GM13976 (cell line): ENCODE measurements around the gene SETD1A.
"Not testable (repeated sequence)": the region's sequence is repeated elsewhere in the genome, so short reads cannot be mapped to it uniquely, and the experiment has no call there.

Source experiments
- DNase-seq: peaks from one replicate; pipeline ENCODE4 v3.0.0; 2012; ENCODE audit warnings: low spot score
- in situ Hi-C: fragments of 300-500 bp; cut with MboI; formaldehyde crosslinking; loops from one replicate; pipeline ENCODE4 v1.12.0; 2022; ENCODE audit warnings: low sequenced_read_pairs, mixed read lengths, inconsistent platforms; ENCODE audit not compliant: unreplicated experiment
- TF ChIP-seq, protein P1 (sequence below): IDR thresholded peaks from 2 replicates; pipeline ENCODE4 v1.5.1; 2012; ENCODE audit warnings: borderline replicate concordance, mild to moderate bottlenecking; ENCODE audit not compliant: insufficient read depth; ENCODE audit errors: extremely low read depth, missing control alignments, control extremely low read depth

Gene SETD1A

DNA sequence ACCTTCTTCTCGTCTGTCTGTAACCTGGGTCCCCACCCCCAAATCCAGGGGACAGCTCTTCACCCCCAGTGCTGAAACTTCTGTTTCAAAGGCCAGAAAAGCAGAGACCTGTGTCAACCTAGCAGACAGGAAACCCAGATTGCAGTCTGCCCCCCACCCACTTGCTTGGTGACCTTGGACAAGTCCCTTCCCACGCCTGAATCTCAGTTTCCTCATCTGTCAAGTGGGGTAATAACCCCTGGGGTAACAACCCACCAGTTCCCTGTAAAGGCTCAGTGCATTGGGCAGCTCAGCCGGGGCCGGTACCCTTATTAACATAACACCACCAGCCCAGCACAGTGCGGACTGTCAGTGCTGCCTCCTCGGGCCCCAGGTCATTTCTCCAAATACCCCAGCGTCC lies 51.6 kb downstream of the SETD1A start:
- TF ChIP-seq, protein P1, sequence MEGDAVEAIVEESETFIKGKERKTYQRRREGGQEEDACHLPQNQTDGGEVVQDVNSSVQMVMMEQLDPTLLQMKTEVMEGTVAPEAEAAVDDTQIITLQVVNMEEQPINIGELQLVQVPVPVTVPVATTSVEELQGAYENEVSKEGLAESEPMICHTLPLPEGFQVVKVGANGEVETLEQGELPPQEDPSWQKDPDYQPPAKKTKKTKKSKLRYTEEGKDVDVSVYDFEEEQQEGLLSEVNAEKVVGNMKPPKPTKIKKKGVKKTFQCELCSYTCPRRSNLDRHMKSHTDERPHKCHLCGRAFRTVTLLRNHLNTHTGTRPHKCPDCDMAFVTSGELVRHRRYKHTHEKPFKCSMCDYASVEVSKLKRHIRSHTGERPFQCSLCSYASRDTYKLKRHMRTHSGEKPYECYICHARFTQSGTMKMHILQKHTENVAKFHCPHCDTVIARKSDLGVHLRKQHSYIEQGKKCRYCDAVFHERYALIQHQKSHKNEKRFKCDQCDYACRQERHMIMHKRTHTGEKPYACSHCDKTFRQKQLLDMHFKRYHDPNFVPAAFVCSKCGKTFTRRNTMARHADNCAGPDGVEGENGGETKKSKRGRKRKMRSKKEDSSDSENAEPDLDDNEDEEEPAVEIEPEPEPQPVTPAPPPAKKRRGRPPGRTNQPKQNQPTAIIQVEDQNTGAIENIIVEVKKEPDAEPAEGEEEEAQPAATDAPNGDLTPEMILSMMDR: no peak
- in situ Hi-C loops: no loop called here
- DNase-seq: no peak

DNA sequence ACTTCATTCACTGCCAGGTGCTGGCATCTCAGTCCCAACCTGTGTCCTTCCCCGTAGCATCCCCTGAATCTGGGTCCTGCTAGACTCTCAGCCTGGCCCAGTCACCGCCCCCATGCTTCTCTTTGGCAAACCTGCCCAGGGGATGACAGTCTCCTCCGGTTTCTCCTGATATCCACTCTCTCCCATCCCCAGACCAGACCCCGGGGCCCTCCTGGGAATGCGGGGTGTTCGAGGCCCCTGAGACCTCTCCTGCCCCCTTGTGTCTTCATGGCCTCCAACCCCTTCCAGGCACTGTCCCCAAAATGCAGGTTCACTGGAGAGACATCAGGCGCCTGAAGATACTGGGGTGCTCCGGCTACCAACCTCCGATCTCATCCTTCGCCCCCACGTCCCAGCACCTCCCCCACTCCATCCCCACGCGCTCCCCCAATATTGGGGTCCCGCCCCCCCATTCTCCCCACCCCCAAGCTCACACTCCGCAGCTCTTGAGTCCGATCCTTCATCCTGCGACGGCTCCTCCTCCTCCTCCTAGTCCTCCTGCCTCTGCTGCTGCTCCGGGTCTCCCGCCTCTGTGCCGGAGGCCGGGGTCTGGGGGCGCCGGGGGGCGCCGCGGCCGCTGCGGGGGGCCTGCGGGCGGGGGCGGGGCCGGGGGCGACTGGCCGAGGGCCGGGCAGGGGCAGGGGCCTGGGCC lies 52.5 kb downstream of the SETD1A start:
- TF ChIP-seq, protein P1: no peak
- no peak for DNase-seq
- in situ Hi-C loops: no loop called here

DNA sequence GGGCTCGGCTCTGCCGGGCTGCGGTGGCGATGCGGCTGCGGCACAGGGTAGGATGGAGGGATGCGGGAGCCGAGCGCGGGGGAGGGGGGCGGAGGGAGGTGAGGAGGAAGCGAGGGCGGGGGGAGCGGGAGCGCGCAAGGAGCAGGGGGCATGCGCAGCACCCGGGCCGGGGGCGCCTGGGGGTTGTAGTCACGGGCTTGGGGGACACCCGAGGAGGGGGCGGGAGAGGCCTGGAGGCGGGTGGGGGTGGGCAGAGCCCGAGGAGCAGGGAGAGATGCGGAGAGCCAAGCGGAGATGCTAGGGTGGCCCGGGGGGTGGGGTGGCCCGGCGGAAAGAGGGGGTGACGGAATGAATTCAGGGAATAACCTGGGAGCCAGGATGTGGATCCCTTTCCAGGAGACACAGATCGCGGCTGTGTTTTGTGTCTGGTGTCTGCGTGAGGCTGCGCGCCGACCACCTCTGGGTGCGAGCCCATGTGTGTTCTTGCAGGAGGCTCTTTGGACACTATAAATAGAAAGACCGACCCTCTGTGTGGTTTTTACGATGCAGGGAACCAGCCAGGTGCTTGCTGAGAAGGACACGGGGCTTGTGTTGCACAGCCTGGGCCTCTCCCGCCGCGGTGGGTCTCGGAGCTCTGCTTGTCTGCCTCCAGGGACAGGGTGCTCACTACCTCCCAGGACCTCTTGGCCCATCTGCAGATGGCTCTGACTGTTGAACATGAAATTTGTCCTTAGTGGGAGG lies 53.2 kb downstream of the SETD1A start, which contains the start of gene STX1B:
STX1B (minus strand) TSS at position 54 of the 741 bp plus-strand sequence. CDS start 242 bp downstream, outside the sequence.
- TF ChIP-seq, protein P1: no peak
- DNase-seq: no peak
- in situ Hi-C loops: no loop called here

DNA sequence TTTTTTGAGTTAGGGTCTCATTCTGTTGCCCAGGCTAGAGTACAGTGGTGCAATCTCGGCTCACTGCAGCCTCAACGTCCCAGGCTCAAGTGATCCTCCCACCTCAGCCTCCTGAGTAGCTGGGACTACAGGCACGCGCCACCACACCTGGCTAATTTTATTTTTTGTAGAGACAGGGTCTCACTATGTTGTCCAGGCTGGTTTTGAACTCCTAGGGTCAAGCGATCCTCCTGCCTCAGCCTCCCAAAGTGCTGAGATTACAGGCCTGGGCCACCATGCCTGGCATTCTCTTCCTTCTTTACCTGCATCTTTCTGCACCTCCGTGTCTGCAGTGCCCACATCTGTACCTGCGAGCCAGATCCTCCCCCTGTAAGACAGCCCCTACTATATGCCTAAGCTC lies 54.3 kb downstream of the SETD1A start:
- DNase-seq, in situ Hi-C loops: not testable (repeated sequence)

DNA sequence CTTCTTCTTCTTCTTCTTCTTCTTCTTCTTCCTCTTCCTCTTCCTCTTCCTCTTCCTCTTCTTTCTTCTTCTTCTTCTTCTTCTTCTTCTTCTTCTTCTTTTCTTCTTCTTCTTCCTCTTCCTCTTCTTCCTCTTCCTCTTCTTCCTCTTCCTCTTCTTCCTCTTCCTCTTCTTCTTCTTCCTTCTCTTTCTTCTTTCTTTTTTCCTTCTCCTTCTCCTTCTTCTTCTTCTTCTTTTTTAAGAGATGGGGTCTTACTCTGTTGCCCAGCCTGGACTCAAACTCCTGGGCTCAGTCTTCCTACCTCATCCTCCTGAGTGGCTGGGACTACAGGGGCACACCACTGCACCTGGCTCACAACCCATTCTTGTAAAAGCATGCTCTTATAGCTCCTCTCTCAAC lies 55.7 kb downstream of the SETD1A start:
- DNase-seq, in situ Hi-C loops: not testable (repeated sequence)

DNA sequence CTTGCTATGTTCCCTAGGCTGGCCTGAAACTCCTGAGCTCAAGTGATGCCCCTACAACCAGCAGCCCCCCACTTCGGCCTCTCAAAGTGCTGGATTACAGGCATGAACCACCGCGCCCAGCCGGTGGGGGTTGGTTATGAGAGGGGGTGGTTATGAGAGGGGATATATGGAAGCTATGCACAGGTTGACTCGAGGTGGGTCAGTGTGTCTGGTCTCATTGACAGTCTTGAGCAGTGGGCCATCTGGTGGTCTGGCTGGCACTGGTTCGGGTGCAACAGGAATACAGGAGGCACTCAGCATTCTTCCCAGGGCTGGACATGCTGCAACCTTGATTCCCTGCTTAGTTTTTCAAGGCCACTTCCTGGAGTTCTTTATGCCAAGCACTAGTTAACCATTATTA lies 58.5 kb downstream of the SETD1A start:
- DNase-seq: no peak
- TF ChIP-seq, protein P1: no peak
- in situ Hi-C loops: no loop called here

DNA sequence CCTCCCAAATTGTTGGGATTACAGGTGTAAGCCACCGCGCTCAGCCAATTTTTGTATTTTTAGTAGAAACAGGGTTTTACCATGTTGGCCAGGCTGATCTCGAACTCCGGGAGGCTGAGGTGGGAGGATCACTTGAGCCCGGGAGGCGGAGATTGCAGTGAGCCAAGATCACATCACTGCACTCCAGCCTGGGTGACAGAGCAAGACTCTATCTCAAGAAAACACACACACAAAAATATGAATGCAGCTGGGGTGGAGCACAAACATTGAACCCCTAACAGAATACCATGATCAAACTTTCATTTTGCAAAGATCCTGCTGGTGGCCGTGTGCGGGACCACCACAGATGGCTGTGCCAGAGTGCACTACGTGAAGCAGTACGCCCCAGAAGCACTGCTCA lies 60.2 kb downstream of the SETD1A start:
- DNase-seq, in situ Hi-C loops: not testable (repeated sequence)

DNA sequence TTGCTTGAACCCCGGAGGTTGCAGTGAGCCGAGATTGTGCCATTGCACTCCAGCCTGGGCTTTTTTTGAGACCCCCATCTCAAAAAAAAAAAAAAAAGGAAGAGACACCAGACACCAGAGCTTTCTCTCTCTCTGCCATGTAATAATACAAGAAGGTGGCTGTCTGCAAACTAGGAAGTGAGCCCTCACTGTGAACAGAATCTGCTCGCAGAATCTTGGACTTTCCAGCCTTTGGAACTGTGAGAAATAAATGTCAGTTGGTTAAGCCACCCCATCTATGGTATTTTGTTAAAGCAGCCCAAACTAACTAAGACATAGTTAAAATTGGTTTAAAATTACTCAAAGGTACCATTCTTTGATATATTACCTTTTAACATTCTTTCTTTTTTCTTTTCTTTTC lies 63.0 kb downstream of the SETD1A start:
- TF ChIP-seq, protein P1: no peak
- in situ Hi-C loops: no loop called here
- DNase-seq: no peak
